GM21737 (cell line): ENCODE data around the gene PTGDR.

Experiments
- ATAC-seq: cut with Tn5 transposase; IDR thresholded peaks from one replicate; pipeline ENCODE4 v1.9.1; 2021; ENCODE audit warnings: mild to moderate bottlenecking, moderate library complexity; ENCODE audit not compliant: unreplicated experiment

PTGDR gene

DNA sequence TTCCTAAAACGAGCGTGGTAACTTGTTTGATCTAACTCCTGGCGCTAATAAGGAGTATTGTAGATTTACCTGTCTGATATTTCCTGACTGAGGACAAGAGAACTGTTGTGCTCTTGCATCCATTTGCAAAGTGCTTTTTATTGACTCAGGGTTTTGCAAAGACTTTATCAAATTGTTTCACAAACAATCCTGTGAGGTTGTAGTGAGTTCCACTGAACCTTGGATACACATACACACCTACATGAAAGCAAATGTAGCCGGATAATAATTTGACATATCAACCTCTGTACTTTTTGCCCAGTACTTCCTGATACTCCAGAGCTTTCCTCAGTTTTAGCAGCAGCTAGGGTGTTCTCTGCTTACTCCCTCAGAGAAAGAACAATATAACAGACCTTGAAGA is 39.9 kb downstream of the PTGDR start:
- no peak for ATAC-seq

DNA sequence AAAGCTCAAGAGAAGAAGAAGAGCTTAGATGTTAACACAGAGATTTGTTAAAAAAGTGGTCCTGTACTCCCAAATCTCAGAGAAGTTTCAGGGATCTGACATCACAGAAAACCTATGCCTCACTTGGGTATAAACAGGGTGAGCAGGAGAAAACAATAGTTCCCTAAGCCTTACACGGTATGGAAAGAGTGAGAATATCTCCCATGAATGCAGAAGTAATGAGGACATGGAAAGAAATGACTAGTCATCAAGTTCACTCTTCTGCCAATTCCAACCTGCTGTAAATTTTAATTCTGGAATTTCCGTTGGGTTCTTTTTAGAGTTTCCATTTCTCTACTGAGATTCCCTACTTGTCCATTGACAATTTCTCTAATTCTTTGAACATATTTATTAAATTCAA is 40.4 kb downstream of the PTGDR start:
- no peak for ATAC-seq

- no peak for ATAC-seq
Measured at GRCh38 chr14:52310541-52310940, 43.0 kb downstream of the PTGDR start.

DNA sequence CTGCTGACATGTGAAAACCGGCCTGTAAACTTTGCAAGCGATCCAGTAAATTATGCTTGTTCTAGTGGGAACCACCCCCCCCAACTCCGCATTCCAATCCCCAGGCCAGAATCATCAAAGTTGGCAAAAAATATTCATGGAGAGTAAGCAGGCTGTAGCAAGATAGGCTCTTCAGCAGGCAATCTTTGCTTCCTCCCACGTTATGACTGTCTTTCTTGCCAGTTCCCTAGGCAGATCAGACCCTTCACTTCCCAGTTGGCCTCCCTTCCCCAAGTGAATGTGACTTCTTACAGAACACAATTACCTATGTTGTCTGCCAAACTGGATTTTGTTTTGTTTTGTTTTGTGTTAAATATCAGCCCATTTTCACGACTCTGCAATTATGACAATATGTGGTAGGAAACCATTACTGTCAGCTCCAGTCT is 45.4 kb downstream of the PTGDR start:
- ATAC-seq, result no peak

DNA sequence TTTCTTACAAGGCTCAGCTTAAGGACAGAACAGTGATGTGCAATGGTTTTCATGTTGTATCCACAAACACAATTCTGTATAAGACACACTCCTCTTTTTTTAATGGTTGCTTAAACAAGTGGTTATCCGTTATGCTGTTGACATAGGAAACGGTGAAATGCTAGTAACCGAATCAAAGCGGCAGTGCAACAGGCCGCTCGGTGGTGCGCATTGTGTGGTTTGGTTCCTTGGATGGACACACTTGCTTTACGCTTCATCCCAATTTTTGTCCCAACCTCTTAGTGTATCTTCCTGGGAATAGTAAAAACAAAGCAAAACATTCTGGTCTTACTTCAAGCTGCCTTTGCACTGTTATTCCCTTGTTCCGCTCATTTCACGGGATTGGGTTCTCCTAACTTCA is 46.0 kb downstream of the PTGDR start:
- ATAC-seq, result no peak

DNA sequence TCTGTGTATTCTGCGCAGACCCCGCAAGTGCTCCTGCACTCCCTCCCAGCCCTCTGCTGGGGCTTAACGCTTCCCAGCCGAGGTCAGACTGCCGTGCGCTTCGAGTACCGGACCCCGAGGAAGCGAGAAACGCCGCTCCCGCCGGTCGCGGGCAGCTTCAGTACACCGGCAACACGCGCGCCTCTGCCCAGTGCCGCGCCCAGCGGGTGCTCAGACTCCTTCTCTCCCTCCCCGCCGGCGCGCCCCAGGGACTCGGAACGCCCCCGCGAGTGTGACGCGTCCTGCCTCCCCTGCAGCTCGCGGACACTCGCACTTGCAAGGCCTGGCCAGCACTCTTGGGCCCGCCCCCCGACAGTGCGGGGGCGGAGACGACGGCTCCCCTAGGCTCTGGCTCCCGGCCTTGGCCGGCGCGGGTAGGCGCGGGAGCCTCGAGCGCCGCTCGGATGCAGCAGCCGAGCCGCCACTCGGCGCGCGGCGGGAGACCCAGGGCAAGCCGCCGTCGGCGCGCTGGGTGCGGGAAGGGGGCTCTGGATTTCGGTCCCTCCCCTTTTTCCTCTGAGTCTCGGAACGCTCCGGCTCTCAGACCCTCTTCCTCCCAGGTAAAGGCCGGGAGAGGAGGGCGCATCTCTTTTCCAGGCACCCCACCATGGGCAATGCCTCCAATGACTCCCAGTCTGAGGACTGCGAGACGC is 46.6 kb downstream of the PTGDR start, which contains the start of gene PTGER2:
PTGER2 (plus strand) TSS at position 410 of the 692 bp plus-strand sequence; CDS start at position 647, 237 bp downstream.
- no peak for ATAC-seq

GRCh38 chr14:52314595-52315354 is 47.3 kb downstream of the PTGDR start:
- ATAC-seq, result no peak

GRCh38 chr14:52315355-52315718 is 47.8 kb downstream of the PTGDR start:
- ATAC-seq, result no peak

DNA sequence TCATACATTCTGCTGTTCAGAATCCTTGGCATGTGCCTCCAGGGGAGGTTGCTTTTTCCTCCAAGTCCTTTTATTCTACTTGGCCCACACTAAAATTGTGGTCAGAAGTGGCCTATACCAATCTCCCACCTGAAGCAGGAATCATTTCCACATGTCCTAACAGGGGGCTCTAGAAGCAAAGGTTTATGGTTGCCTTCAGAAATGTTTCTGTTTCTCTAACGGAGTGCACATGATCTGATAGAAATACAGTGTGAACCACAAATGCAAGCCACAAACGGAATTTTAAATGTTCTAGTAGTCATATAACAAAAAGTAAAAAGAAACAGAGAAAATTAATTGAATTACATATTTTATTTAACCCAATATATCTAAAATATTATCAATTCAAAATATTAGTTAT is 50.6 kb downstream of the PTGDR start:
- no peak for ATAC-seq

DNA sequence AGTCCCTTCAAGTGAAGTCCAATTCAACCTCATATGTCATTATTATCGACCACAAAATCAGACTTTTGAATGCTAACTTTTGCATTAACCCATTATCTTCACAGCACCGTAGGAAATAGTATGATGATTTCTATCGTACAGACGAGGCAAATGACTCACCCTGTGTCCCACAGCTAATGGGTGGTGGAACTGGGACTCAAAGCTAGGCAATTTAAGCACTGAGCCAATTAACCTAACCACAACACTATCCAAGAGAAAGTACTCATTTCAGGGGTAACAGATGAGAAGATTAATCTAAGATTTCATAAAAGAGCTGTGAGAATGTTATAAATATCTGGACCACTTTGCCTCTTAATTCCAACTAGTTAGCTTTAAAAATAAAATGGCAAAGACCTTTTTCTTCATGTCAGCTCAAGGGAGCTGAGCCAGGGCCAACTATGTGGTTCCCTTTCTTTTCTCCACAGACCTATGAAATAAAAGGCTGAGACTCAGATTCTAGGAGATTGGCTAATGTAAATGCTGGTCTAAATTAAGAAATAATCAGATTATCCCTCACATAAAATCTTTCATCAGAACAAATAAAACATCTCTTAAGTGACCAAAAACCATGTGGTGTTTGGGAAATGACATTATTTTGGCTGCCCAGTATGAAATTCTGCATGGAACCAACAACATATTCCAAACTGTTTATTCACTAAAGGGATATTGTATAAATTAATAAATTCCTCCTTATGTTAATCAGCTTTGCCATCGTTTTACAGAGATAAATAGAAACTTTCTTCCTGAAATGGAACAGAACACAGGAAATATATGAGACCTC is 51.5 kb downstream of the PTGDR start:
- no peak for ATAC-seq

DNA sequence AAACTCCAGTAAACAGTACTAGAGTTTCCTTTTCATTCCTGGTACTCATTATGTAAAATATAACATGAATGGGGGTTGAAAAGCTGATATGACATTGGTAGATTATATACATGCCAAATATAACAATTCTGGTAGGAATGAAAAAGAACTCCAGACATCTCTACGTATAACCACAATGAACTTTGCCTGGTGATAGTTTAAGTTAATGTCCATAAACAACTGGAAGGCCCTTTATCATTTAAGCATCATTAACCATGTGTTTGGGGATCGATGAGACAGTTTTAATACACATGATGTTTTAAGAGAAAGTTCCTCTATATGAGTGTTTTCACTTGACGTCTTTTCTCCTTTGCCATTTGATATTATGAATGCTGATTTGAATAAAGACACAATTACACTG is 52.4 kb downstream of the PTGDR start:
- no peak for ATAC-seq

DNA sequence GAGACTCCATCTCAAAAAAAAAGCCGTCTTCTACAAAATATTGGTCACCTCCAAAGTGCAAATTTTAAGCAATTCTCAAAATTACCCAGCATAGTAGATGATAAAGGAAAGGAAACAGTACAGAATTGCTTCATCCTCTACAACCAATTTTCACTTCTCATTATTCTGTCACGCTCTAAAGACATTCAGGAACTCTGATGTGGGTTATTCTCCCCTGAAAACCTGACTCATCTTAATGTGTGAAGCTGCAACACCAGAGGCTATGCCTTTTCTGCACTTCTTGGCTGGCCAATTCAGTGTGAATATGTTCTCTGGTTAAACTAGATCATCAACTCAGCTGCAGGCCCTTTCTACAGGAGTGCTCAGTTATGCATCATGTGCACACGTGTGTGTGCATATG is 57.6 kb downstream of the PTGDR start:
- peak; percentile 96 for ATAC-seq

DNA sequence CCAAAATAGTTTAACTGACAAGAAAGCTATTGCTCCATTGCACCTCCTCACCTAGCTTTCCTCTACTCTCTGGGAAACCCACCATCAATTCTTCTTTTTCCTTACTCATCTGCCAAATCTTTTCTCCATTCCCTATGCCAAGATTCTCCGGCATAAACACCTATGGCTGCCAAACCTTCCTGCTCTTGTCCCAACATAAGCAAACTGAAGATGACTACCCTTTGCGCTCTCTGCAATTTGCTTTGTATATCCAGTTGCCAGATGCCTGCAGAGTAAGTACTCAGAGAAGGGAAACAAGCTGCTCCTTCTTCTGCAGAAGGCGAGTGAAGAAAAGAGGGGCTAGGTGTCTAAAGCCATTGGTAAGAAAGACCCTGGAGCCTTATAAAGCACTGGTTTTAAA is 58.1 kb downstream of the PTGDR start:
- ATAC-seq, result no peak
